Liver (tissue), 9 donors: Measurements from ENCODE around the gene TECPR1. TPM values are rescaled to one million over a fixed set of nuclear protein-coding genes. Genes with fewer than 3 reads are reported as not detected.

Experiments used
- DNase-seq: peaks from one replicate; pipeline ENCODE4 v3.0.0-alpha.2; 2017; ENCODE audit warnings: low spot score
- H3K27ac ChIP-seq, 2 donors: one replicate each; pipeline ENCODE4 v1.7.0; 2013; ENCODE audit warnings: inconsistent platforms in 2 of 2, low read length in 2 of 2, control low read depth in 1 of 2, low read depth in 1 of 2, mild to moderate bottlenecking in 1 of 2
- H3K27me3 ChIP-seq, 4 donors: one replicate each; pipeline versions ENCODE4 v1.6.1 to v1.7.0; 2013; ENCODE audit warnings: low read length in 3 of 4, inconsistent platforms in 1 of 4, mild to moderate bottlenecking in 1 of 4, moderate library complexity in 1 of 4; ENCODE audit not compliant: control insufficient read depth in 4 of 4, insufficient read depth in 4 of 4
- H3K36me3 ChIP-seq, 4 donors: one replicate each; pipeline versions ENCODE4 v1.6.1 to v1.7.0; 2013; ENCODE audit warnings: low read length in 3 of 4, mild to moderate bottlenecking in 3 of 4, low read depth in 1 of 4, moderate library complexity in 1 of 4; ENCODE audit not compliant: control insufficient read depth in 4 of 4, insufficient read depth in 3 of 4
- H3K4me1 ChIP-seq, 4 donors: one replicate each; pipeline versions ENCODE4 v1.6.1 to v1.7.0; 2013; ENCODE audit warnings: low read length in 3 of 4, mild to moderate bottlenecking in 3 of 4, moderate library complexity in 1 of 4; ENCODE audit not compliant: control insufficient read depth in 4 of 4, insufficient read depth in 4 of 4
- H3K4me3 ChIP-seq, 3 donors: one replicate each; pipeline versions ENCODE4 v1.6.1 to v1.7.0; 2013; ENCODE audit warnings: low read length in 3 of 3, control low read depth in 1 of 3, low read depth in 1 of 3, mild to moderate bottlenecking in 1 of 3
- H3K9ac ChIP-seq, 2 donors: one replicate each; pipeline ENCODE4 v1.7.0; 2013; ENCODE audit warnings: low read length in 2 of 2, mild to moderate bottlenecking in 2 of 2, moderate library complexity in 2 of 2, control low read depth in 1 of 2, low read depth in 1 of 2
- H3K9me3 ChIP-seq, 4 donors: one replicate each; pipeline versions ENCODE4 v1.6.1 to v1.7.0; 2013; ENCODE audit warnings: low read length in 3 of 4; ENCODE audit not compliant: control insufficient read depth in 4 of 4
- ATF3 ChIP-seq: IDR thresholded peaks from 2 replicates; pipeline ENCODE4 v1.6.1; 2016; ENCODE audit warnings: antibody characterized with exemption
- CTCF ChIP-seq: fragments of 150-350 bp; IDR thresholded peaks from 2 replicates; pipeline ENCODE4 v1.5.1; 2017; ENCODE audit warnings: improper control_type of control experiment, low read depth, low read length; ENCODE audit not compliant: missing input control
- EGR1 ChIP-seq, 2 donors: IDR thresholded peaks; 2 replicates each; pipeline ENCODE4 v1.6.1; 2016 to 2018; ENCODE audit warnings: antibody characterized with exemption in 2 of 2, low read depth in 2 of 2
- FOXA1 ChIP-seq: IDR thresholded peaks from 2 replicates; pipeline ENCODE4 v1.6.1; 2016; ENCODE audit warnings: antibody characterized with exemption
- FOXA2 ChIP-seq: IDR thresholded peaks from 2 replicates; pipeline ENCODE4 v1.6.1; 2016; ENCODE audit warnings: antibody characterized with exemption
- HNF4A ChIP-seq, 2 donors: conservative IDR thresholded peaks; 2 replicates each; pipeline ENCODE4 v1.6.1; 2016; ENCODE audit warnings: antibody characterized with exemption in 2 of 2, mild to moderate bottlenecking in 2 of 2
- MAX ChIP-seq: IDR thresholded peaks from 2 replicates; pipeline ENCODE4 v1.6.1; 2016; ENCODE audit warnings: antibody characterized with exemption
- RAD21 ChIP-seq, 2 donors: IDR thresholded peaks; 2 replicates each; pipeline ENCODE4 v1.6.1; 2016; ENCODE audit warnings: antibody characterized with exemption in 2 of 2, mild to moderate bottlenecking in 2 of 2
- RXRA ChIP-seq, 2 donors: IDR thresholded peaks; 2 replicates each; pipeline ENCODE4 v1.6.1; 2017 to 2018; ENCODE audit warnings: antibody characterized with exemption in 2 of 2, mild to moderate bottlenecking in 1 of 2
- WGBS: extraction: QIAGEN DNeasy Blood & Tissue Kit; methylation state at CpG from one replicate; pipeline ENCODE4 v1.1.7; 2013; 5-methylcytosine and 5-hydroxymethylcytosine counted together
- polyA plus RNA-seq, 2 donors: library from polyadenylated mRNA; stranded (reverse) in 1 of 2; unstranded in 1 of 2; fragments of 200-250 nt in 1 of 2; fragments of >200 nt in 1 of 2; fragmentation: Nextera tagmentation in 1 of 2; extraction: Ambion mirVana in 1 of 2; gene quantifications; one replicate each; pipeline versions ENCODE4 v1.2.1 to v1.2.3, GENCODE V29; 2013 to 2015
- total RNA-seq, 2 donors: library from RNA; depleted of rRNA; stranded (reverse); fragments of >200 nt; gene quantifications; one replicate each; pipeline ENCODE4 v1.2.3, GENCODE V29; 2014
- donor health status: healthy.
- donor health status: healthy.
- donor health status: healthy.
- donor health status: healthy.
- donor health status: healthy.

Gene TECPR1
- total and polyA plus RNA-seq, 4 donors = 3.3 to 16.3 (median 7.8) TPM

DNA sequence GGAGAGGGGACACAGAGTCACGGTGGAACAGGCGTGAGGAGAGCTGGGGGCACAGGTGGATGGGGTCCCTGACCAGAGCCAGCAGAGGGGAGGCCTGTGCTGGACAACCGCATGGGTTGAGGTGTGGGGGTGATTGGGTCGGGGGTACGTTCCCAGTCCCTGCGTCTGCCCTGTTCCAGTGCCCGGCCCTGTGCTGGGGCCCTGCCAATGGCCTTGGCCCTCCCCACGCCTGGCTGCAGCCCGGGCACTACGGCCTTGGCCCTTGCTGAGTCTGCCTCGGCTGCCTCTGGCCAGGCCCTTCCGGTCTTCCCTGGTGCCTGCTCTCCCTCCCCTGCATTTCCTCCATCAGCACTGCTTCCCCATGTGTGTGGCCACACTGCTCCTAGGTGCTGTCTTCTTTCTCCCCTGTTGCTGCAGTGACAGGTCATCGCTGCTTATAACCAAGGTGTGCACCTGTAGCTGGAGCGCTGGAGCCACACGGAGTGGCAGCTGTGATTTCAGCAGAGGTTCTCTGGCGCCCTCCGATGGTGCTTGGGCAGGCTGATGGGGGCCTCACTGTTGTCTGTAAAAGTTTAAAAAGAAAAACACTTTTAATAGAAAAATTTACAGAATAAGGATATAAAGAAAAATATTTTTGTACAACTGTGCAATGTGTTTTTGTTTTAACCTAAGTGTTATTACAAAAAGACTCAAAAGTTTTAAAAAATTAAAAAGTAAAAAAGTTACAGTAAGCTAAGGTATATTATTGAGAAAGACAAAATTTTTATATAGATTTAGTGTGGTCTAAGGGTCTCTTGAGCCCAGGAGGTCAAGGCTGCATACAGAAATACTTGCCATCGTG, 86.0 kb downstream of the TECPR1 start:
- TF ChIP-seq MAX (no peak), FOXA1 (no peak), HNF4A (conservative IDR thresholded peaks at IDR 0.05) (peak; percentile 12 to 42), EGR1 (IDR thresholded peaks at IDR 0.05; ENCODE audit: low read depth in 2 of 2) (no peak), RXRA (IDR thresholded peaks at IDR 0.05) (peak in 1 of 2 donors; percentile 30), RAD21 (IDR thresholded peaks at IDR 0.05) (peak; percentile 91 to 94), FOXA2 (no peak), CTCF (peak; percentile 65), ATF3 (no peak)
- no peak overlapping the region for H3K27ac ChIP-seq
- H3K9ac ChIP-seq = no peak overlapping the region
- DNase-seq = peak; percentile 71
- 36% methylated on average over 18 of the region's 18 CpGs for WGBS
- H3K9me3 ChIP-seq = no peaks in the 10 kb centered on the region
- no peaks in the 10 kb centered on the region for H3K36me3 ChIP-seq
- no peaks in the 10 kb centered on the region for H3K27me3 ChIP-seq
- no peak overlapping the region for H3K4me3 ChIP-seq
- peaks cover 0 to 21% (median 17%) of the 10 kb centered on the region in 4 donors for H3K4me1 ChIP-seq

Other genes starting within 250 kb of the TECPR1 start
- 10 to 100 TPM; 13.4 to 14.3 TPM for gene LMTK2, start 145.4 kb downstream of the TECPR1 start, total RNA-seq
- 1 to 10 TPM; 3.1 to 4.5 TPM for gene LMTK2, start 145.4 kb downstream of the TECPR1 start, polyA plus RNA-seq
- gene BHLHA15, start 40.8 kb downstream of the TECPR1 start, total RNA-seq = 10 to 100 TPM in 1 of 2 donors, 1 to 10 TPM in 1; 1.8 to 28.9 TPM
- gene BHLHA15, start 40.8 kb downstream of the TECPR1 start, polyA plus RNA-seq = 10 to 100 TPM in 1 of 2 donors, 1 to 10 TPM in 1; 1.0 to 13.4 TPM
- 10 to 100 TPM; 14.0 to 30.1 TPM for gene BRI3, start 29.5 kb upstream of the TECPR1 start, total RNA-seq
- gene BRI3, start 29.5 kb upstream of the TECPR1 start, polyA plus RNA-seq = 10 to 100 TPM; 69.3 to 80.4 TPM
- gene BAIAP2L1, start 148.9 kb upstream of the TECPR1 start, total RNA-seq = 1 to 10 TPM; 5.4 to 8.6 TPM
- 1 to 10 TPM; 8.7 to 8.9 TPM for gene BAIAP2L1, start 148.9 kb upstream of the TECPR1 start, polyA plus RNA-seq